ENCODE results near the gene GPANK1.
A peak's percentile ranks its signal among the peaks of the same experiment; 100 is the strongest.

The GPANK1 gene

DNA sequence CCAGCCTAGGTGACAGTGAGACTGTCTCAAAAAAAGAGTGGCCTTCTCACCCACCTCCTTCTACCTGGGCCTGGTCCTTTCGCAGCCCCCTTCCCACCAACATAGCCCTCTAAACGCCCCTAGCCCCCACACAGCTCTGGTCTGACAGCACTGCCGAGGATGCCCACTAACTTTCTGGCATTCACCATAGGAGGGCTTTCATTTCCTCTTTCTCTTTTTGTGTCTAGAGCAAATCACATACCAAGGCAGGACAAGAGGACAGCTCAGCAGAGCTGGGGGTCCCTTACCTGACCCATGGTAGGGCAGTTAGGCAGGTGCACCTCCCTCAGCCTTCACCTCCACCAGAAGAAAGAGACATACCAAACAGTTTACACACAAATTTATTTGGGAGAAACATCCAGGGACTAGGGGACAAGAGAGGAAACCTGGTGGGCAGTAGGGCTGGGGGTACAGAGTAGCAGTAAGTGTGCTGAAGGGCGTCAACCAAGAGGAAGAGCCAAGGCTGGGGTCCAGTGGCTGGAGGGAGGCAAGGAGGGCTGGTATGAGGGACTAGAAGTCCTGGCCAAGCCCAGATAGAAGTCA, 11.6 kb upstream of the GPANK1 start:
- H3K36me3 ChIP-seq (ENCODE audit: control insufficient read depth, insufficient read depth, low read length) = peaks cover 7% of the 10 kb centered on the region
- H3K4me3 ChIP-seq (replicated peaks; ENCODE audit: low read depth, low read length) = no peak overlapping the region
- TF ChIP-seq, protein P1, sequence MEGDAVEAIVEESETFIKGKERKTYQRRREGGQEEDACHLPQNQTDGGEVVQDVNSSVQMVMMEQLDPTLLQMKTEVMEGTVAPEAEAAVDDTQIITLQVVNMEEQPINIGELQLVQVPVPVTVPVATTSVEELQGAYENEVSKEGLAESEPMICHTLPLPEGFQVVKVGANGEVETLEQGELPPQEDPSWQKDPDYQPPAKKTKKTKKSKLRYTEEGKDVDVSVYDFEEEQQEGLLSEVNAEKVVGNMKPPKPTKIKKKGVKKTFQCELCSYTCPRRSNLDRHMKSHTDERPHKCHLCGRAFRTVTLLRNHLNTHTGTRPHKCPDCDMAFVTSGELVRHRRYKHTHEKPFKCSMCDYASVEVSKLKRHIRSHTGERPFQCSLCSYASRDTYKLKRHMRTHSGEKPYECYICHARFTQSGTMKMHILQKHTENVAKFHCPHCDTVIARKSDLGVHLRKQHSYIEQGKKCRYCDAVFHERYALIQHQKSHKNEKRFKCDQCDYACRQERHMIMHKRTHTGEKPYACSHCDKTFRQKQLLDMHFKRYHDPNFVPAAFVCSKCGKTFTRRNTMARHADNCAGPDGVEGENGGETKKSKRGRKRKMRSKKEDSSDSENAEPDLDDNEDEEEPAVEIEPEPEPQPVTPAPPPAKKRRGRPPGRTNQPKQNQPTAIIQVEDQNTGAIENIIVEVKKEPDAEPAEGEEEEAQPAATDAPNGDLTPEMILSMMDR (IDR thresholded peaks at IDR 0.05; ENCODE audit: insufficient read depth, low read length, poor library complexity, severe bottlenecking) = no peak
- H3K27me3 ChIP-seq (replicated peaks; ENCODE audit: control insufficient read depth, insufficient read depth, low read length) = no peaks in the 10 kb centered on the region
- no peak for DNase-seq (ENCODE audit: extremely low read depth, insufficient read length)

DNA sequence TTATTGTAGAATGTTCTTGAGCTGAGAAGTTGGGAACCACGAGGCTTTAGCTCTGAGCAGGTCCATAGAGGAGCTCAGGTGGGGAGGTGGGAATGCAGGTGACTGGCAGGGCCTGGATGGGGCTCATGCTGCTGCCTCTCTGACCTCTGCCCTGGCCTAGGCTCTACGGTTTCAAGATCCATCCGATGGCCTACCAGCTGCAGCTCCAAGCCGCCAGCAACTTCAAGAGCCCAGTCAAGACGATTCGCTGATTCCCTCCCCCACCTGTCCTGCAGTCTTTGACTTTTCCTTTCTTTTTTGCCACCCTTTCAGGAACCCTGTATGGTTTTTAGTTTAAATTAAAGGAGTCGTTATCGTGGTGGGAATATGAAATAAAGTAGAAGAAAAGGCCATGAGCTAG, 4.9 kb upstream of the GPANK1 start, which contains the start of gene LY6G5B:
LY6G5B (plus strand) TSS at position 301 of the 400 bp plus-strand sequence. CDS start 975 bp downstream, outside the sequence.
- TF ChIP-seq, protein P1 (IDR thresholded peaks at IDR 0.05; ENCODE audit: insufficient read depth, low read length, poor library complexity, severe bottlenecking) = no peak
- peaks cover 32% of the 10 kb centered on the region for H3K36me3 ChIP-seq (ENCODE audit: control insufficient read depth, insufficient read depth, low read length)

DNA sequence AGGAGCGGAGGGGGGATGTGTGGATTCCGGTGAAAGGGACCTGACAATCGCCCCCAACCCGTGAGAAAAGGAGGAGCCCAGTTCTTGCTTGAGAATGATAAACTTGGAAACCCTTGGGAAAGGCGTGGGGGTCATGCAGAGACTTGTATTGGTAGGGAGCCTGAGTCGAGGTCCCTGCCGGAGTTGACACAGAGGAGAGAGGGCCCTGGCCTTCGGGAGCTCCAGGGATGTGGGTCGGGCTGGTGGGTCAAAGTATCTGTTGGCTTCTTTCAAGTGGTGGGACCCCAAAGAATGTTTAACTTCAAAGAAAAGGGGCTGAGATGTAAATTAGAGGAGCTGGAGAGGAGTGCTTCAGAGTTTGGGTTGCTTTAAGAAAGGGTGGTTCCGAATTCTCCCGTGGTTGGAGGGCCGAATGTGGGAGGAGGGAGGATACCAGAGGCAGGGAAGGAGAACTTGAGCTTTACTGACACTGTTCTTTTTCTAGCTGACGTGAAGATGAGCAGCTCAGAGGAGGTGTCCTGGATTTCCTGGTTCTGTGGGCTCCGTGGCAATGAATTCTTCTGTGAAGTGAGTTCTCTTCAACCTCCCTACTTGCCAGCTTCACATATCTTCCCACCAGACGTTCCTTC, 1.7 kb upstream of the GPANK1 start:
- Histone ChIP-seq H3K27me3 (replicated peaks; ENCODE audit: control insufficient read depth, insufficient read depth, low read length) (no peaks in the 10 kb centered on the region), H3K4me3 (replicated peaks; ENCODE audit: low read depth, low read length) (peak overlapping the region; percentile 98), H3K36me3 (ENCODE audit: control insufficient read depth, insufficient read depth, low read length) (peaks cover 29% of the 10 kb centered on the region)
- no peak for DNase-seq (ENCODE audit: extremely low read depth, insufficient read length)
- TF ChIP-seq, protein P1 (IDR thresholded peaks at IDR 0.05; ENCODE audit: insufficient read depth, low read length, poor library complexity, severe bottlenecking) = no peak

More for the DNA sequence above, 4.9 kb upstream of the GPANK1 start, which contains the start of gene LY6G5B:
- Histone ChIP-seq H3K4me3 (replicated peaks; ENCODE audit: low read depth, low read length) (no peak within 1 kb of the TSS), H3K27me3 (replicated peaks; ENCODE audit: control insufficient read depth, insufficient read depth, low read length) (no peaks in the 10 kb centered on the region)
- DNase-seq (ENCODE audit: extremely low read depth, insufficient read length) = no peak

DNA sequence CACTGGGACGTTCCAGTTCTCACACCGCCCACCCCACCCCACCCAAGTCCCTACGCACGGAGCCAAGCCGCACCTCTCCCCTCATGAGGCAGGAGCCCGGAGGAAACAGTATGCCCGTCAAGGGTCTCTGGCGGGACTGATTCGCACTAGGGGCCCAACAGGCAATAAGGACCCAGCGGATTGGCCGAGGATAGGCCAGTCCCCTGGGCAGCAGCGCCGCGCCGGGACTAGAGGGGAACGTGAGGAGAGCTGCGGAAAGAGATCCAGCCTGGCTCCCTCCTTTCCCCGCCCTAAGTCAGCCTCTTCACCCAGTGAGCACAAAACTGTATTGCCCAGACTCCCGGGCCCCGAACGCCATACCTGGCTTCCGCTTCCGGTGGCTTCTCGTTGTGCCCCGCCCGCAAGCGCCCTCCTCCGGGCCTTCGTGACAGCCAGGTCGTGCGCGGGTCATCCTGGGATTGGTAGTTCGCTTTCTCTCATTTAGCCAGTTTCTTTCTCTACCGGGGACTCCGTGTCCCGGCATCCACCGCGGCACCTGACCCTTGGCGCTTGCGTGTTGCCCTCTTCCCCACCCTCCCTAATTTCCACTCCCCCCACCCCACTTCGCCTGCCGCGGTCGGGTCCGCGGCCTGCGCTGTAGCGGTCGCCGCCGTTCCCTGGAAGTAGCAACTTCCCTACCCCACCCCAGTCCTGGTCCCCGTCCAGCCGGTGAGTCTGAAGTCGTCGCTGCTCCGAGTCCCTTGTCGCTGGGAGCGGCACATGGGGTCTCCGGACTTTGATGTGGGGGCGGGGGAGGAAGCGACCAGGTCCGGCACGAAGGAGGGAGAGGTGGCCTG, 922 bp upstream of the GPANK1 start, which contains the start of gene CSNK2B:
CSNK2B (plus strand) TSS at position 580 of the 836 bp plus-strand sequence. CDS start 752 bp downstream, outside the sequence.
- Histone ChIP-seq H3K36me3 (ENCODE audit: control insufficient read depth, insufficient read depth, low read length) (peaks cover 24% of the 10 kb centered on the region), H3K4me3 (replicated peaks; ENCODE audit: low read depth, low read length) (peak within 1 kb of the TSS; percentile 98), H3K27me3 (replicated peaks; ENCODE audit: control insufficient read depth, insufficient read depth, low read length) (no peaks in the 10 kb centered on the region)
- TF ChIP-seq, protein P1 (IDR thresholded peaks at IDR 0.05; ENCODE audit: insufficient read depth, low read length, poor library complexity, severe bottlenecking) = no peak
- peak; percentile 96 for DNase-seq (ENCODE audit: extremely low read depth, insufficient read length)

- Histone ChIP-seq H3K36me3 (ENCODE audit: control insufficient read depth, insufficient read depth, low read length) (peaks cover 19% of the 10 kb centered on the region), H3K4me3 (replicated peaks; ENCODE audit: low read depth, low read length) (peak overlapping the region; percentile 92), H3K27me3 (replicated peaks; ENCODE audit: control insufficient read depth, insufficient read depth, low read length) (no peaks in the 10 kb centered on the region)
- TF ChIP-seq, protein P1 (IDR thresholded peaks at IDR 0.05; ENCODE audit: insufficient read depth, low read length, poor library complexity, severe bottlenecking) = no peak
- DNase-seq (ENCODE audit: extremely low read depth, insufficient read length) = no peak
Observed at GRCh38 chr6:31663961-31664789, 622 bp downstream of the GPANK1 start.
